ENCODE results near the gene HRAS.

DNA sequence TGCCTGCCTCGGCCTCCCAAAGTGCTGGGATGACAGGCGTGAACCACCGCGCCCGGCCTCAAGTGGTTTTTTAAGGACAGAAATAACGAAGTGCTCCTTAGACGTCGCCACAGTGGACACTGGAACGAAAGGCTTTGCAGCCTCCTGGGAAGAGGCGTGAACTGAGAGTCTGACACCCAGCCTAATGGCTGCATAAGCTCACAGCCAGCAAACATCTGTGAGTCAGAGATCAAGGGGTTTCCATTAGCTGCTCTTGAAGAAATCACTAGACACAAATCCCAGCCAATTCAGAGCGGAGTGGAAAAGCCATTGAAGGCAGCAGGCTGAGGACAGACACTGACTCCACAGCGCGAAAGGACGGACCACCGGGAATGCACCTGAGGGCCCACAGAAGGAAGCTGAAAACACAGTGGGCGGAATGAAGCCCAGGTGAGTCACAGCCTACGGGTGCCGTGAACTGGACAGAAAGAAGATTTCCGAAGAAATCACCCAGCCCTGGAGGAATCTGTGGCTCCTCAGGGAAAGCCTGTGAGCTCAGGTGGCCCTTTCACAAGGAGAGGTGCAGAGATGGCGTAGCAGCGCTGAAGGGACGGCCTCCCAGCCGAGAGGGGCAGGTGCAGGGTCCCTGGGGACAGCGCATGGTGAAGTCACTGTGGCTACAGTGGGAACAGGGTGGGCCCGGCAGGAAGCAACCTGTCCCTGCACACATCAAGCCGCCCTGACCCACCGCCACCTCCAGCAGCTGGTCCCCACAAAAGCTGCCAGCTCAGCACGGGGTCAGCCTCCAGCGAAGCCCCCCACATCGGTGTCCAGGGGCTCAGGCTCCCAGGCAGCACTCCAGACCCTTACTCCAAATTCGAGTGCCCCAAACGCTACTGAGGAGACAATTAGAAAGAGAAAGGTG lies 13.6 kb upstream of the HRAS start:
- TF ChIP-seq ZNF274 (IDR thresholded peaks at IDR 0.05; ENCODE audit: low read depth, low read length) (no peak), YY1 (IDR thresholded peaks at IDR 0.05; ENCODE audit: insufficient read depth, insufficient read length) (no peak)
